Testis (tissue), 2 donors: ENCODE data around the gene PRKAG2.

ENCODE experiments used
- POLR2A ChIP-seq: fragments of 450-650 bp; IDR thresholded peaks from one replicate; pipeline ENCODE4 v1.6.1; 2017; ENCODE audit warnings: antibody characterized with exemption, mild to moderate bottlenecking, moderate library complexity
- TF ChIP-seq, protein P1 (sequence below), 3 experiments: fragments of 450-650 bp in 2 of 3; fragments of 200-600 bp in 1 of 3; sonication (generic) in 1 of 3; IDR thresholded peaks; one replicate each; pipeline ENCODE4 v1.5.1; 2016 to 2019; ENCODE audit warnings: antibody characterized with exemption in 3 of 3, mild to moderate bottlenecking in 2 of 3, moderate library complexity in 1 of 3

- TF ChIP-seq, protein P1, sequence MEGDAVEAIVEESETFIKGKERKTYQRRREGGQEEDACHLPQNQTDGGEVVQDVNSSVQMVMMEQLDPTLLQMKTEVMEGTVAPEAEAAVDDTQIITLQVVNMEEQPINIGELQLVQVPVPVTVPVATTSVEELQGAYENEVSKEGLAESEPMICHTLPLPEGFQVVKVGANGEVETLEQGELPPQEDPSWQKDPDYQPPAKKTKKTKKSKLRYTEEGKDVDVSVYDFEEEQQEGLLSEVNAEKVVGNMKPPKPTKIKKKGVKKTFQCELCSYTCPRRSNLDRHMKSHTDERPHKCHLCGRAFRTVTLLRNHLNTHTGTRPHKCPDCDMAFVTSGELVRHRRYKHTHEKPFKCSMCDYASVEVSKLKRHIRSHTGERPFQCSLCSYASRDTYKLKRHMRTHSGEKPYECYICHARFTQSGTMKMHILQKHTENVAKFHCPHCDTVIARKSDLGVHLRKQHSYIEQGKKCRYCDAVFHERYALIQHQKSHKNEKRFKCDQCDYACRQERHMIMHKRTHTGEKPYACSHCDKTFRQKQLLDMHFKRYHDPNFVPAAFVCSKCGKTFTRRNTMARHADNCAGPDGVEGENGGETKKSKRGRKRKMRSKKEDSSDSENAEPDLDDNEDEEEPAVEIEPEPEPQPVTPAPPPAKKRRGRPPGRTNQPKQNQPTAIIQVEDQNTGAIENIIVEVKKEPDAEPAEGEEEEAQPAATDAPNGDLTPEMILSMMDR (IDR thresholded peaks at IDR 0.05), result no peak
- no peak for TF ChIP-seq POLR2A
These were observed 46.4 kb upstream of the PRKAG2 start for GRCh38 chr7:151923097-151923876.
